ENCODE results near the gene DPYSL5.
"Not testable (repeated sequence)": the region's sequence is repeated elsewhere in the genome, so short reads cannot be mapped to it uniquely, and the experiment has no call there.

DPYSL5 gene
- total RNA-seq = 0 to 2.9 (median 0) reads per million in 17 experiments

- DNase-seq = peak in 1 of 4 experiments; percentile 8
Observed at GRCh38 chr2:26847655-26848335, at the start of gene DPYSL5. Gene DPYSL5, plus strand, starts transcription at chr2:26848132. Its CDS starts 50,368 bp downstream, at chr2:26898500.

- no peak for DNase-seq
Observed at GRCh38 chr2:26801328-26801727, 46.6 kb upstream of the DPYSL5 start.

- no peak for DNase-seq
Observed at GRCh38 chr2:26801796-26802195, 46.1 kb upstream of the DPYSL5 start.

GRCh38 chr2:26805241-26805676, 42.7 kb upstream of the DPYSL5 start:
- DNase-seq = no peak

GRCh38 chr2:26807788-26808460, 40.0 kb upstream of the DPYSL5 start:
- DNase-seq = no peak

- no peak for DNase-seq
Observed at GRCh38 chr2:26809211-26809610, 38.7 kb upstream of the DPYSL5 start.

- peak; percentile 72 to 86 (median 78) for DNase-seq
Observed at GRCh38 chr2:26809876-26810577, 37.9 kb upstream of the DPYSL5 start.

GRCh38 chr2:26811261-26811660, 36.7 kb upstream of the DPYSL5 start:
- peak in 1 of 4 experiments; percentile 13 for DNase-seq

GRCh38 chr2:26811791-26812694, 35.9 kb upstream of the DPYSL5 start:
- DNase-seq = no peak

- no peak for DNase-seq
Observed at GRCh38 chr2:26812731-26813130, 35.2 kb upstream of the DPYSL5 start.

- not testable (repeated sequence) for DNase-seq
Observed at GRCh38 chr2:26814072-26814765, 33.7 kb upstream of the DPYSL5 start.

- peak in 3 of 4 experiments; percentile 5 to 31 (median 13) for DNase-seq
Observed at GRCh38 chr2:26816893-26817292, 31.0 kb upstream of the DPYSL5 start.

- DNase-seq = no peak
Observed at GRCh38 chr2:26818255-26818654, 29.7 kb upstream of the DPYSL5 start.

- DNase-seq = no peak
Observed at GRCh38 chr2:26818972-26819371, 29.0 kb upstream of the DPYSL5 start.

- DNase-seq = no peak
Observed at GRCh38 chr2:26820932-26821331, 27.0 kb upstream of the DPYSL5 start.

- peak in 2 of 4 experiments; percentile 40 to 41 for DNase-seq
Observed at GRCh38 chr2:26822877-26823276, 25.1 kb upstream of the DPYSL5 start.

- peak in 1 of 4 experiments; percentile 30 for DNase-seq
Observed at GRCh38 chr2:26838121-26838906, 9.6 kb upstream of the DPYSL5 start.

- DNase-seq = peak in 3 of 4 experiments; percentile 41 to 45 (median 45)
Observed at GRCh38 chr2:26840937-26841610, 6.9 kb upstream of the DPYSL5 start.

- DNase-seq = no peak
Observed at GRCh38 chr2:26843041-26843440, 4.9 kb upstream of the DPYSL5 start.

GRCh38 chr2:26845021-26845420, 2.9 kb upstream of the DPYSL5 start:
- no peak for DNase-seq

All from suppressor macrophage (primary cell).